ENCODE data around the gene ZFR2.
"Not testable (repeated sequence)": the region's sequence is repeated elsewhere in the genome, so short reads cannot be mapped to it uniquely, and the experiment has no call there.

ZFR2 gene
- total RNA-seq: 0.79 to 0.87 reads per million in 2 donors

GRCh38 chr19:3868770-3869456, at the start of gene ZFR2:
Gene ZFR2, minus strand, starts transcription at chr19:3869038. Its CDS starts 21 bp downstream, at chr19:3869017.
- no peak for DNase-seq

DNA sequence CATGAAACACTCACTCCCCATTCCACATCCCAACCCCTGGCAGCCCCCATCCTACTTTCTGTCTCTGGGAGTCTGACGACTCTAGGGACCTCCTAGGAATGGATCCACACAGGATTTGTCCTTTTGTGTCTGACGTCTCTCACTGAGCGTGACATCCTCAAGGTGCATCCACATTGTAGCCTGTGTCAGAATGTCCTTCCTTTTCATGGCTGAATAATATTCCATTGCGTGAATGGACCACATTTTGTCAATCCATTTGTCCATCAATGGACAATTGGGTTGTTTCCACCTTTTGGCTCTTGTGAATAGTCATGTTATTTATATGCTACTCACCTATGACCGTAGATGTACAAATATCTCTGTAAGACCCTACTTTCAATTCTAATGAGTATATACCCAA, 47.2 kb upstream of the ZFR2 start:
- DNase-seq: no peak

GRCh38 chr19:3914199-3914598, 45.4 kb upstream of the ZFR2 start:
- DNase-seq: no peak

- DNase-seq: no peak
Observed at GRCh38 chr19:3910105-3910504, 41.3 kb upstream of the ZFR2 start.

GRCh38 chr19:3908266-3909054, 39.6 kb upstream of the ZFR2 start:
- no peak for DNase-seq

GRCh38 chr19:3907626-3908265, 38.9 kb upstream of the ZFR2 start:
- no peak for DNase-seq

- DNase-seq: no peak
Observed at GRCh38 chr19:3904233-3904632, 35.4 kb upstream of the ZFR2 start.

GRCh38 chr19:3902317-3902973, 33.6 kb upstream of the ZFR2 start:
- DNase-seq: no peak

DNA sequence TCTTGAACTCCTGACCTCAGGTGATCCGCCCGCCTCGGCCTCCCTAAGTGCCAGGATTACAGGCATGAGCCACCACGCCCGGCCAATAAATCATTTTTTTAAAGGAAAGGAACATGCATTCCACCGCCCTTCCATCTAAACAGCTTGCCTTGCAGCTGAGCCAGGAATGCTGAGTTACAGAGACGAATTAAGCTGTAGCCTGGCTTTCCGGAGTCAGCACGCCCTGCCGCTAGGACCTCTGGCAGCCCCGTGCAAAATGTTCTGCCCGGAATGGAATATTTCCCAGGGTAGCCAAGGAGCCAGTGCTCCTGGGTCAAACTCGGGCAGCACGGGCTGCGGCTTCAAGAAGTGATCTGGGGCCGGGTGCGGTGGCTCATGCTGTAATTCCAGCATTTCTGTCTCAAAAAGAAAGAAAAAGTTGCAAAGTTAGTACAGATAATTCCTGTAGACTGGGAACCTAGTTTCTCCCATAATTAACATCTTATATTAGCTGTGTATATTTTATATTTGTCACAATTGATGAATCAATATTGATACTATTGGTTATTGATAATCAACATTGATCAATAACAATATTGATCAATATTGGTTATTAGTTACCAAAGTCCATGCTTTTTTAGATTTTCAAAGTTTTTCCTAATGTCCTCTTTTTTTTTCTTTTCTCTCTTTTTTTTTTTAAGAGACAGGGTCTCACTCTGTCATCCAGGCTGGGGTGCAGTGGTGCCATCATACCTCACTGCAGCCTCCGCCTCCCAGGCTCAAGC, 30.9 kb upstream of the ZFR2 start:
- no peak for DNase-seq

GRCh38 chr19:3898426-3898825, 29.6 kb upstream of the ZFR2 start:
- DNase-seq: no peak

DNA sequence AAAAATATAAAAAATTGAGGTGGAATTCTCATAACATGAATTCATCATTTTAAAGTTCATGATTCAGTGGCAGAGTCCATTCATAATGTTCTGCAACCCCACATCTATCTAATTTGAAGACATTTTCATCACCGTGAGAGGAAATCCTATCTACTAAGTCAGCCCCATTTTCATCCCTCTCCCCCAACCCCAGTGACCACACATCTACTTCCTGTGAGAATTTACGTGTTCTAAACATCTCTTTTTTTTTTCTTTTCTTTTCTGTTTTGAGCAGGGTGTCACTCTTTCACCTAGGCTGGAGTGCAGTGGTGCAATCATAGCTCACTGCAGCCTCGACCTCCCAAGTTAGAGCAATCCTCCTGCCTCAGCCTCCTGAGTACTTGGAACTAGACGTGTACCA, 29.1 kb upstream of the ZFR2 start:
- DNase-seq: no peak

GRCh38 chr19:3895788-3896187, 26.9 kb upstream of the ZFR2 start:
- no peak for DNase-seq

DNA sequence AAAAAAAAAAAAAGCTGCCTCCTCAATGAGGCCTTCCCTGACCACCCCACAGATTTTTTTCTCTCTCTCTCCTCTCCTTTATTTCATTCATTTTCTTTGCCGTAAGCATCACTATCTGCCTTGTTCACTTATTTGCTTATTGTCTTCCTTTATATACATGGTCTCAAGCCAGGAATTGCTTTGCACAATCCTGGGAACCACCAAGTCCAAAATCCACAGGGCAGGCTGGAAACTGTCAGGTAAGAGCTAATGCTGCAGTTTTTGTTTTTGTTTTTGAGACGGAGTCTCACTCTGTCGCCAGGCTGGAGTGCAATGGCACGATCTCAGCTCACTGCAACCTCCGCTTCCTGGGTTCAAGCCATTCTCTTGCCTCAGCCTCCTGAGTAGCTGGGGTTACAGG, 26.1 kb upstream of the ZFR2 start:
- not testable (repeated sequence) for DNase-seq

GRCh38 chr19:3893509-3894179, 24.8 kb upstream of the ZFR2 start:
- DNase-seq: no peak

DNA sequence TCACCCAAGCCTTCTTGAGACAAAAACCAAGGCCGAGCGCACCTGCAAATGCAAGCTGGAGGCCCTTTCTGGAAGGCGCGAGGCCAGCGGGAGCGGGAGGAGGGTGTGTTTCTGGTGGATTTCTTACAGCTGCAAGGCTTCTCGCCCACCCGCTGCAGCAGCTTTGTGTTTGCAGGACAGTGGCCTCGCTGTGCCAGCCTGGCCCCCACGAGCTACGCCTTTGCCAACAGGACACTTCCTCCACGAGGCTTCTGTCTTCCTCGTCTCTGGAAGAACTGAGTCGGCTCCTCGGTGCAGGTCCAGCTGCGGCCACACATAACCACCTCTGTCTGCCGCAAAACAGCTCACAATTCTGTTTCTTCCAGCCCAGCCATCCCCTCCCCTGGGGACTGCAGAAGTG, 21.8 kb upstream of the ZFR2 start:
- DNase-seq: no peak

DNA sequence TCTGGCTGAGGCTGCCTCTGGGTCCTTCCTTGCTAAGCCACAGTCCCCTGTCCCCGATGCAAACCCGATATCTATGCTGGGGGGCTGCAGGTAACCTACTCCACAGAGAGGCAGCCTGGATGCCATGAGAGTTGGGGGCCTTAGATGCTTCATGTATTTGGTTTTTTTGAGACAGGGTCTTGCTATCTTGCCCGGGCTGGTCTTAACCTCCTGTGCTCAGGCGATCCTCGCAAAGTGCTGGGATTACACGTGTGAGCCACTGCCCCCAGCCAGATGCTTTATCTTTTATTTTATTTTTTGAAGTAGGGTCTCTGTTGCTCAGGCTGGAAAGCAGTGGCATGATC, 13.2 kb upstream of the ZFR2 start:
- DNase-seq: no peak

DNA sequence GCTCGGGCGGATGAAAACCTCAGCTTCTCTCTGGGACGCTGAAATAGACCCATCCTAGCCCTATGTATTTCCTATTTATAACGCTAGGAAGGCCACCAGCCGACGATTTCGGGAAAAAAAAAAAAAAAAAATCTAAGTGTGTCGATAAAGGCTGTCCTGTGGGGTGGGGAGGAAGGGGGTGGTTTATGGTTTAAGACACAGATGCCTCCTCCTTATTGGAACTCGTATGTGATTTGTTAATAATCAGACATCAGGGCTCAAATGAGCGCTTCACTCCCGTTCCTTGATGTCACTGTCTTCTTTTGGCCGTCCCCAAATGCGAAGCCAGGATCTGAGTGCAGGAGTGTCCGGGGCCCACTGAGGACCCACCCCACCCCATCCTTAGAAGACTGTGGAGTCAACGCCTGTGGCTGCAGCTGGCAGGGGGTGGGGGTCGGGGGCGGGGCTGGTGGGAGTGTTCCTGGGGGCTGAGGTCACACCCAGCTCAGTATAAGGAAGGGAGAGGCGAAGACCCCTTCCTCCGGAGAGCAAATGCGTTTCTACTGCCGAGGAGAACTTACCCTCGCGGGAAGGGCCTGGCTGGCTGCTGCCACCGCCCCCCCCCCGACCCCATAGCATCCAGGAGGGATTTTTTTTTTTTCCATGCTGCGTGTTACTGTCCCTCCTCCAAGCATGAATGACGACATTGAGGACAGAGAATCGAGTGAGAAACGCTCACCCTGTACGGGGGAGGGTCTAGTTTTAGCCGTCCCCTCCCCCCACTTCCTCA, 12.6 kb upstream of the ZFR2 start:
- DNase-seq: no peak

DNA sequence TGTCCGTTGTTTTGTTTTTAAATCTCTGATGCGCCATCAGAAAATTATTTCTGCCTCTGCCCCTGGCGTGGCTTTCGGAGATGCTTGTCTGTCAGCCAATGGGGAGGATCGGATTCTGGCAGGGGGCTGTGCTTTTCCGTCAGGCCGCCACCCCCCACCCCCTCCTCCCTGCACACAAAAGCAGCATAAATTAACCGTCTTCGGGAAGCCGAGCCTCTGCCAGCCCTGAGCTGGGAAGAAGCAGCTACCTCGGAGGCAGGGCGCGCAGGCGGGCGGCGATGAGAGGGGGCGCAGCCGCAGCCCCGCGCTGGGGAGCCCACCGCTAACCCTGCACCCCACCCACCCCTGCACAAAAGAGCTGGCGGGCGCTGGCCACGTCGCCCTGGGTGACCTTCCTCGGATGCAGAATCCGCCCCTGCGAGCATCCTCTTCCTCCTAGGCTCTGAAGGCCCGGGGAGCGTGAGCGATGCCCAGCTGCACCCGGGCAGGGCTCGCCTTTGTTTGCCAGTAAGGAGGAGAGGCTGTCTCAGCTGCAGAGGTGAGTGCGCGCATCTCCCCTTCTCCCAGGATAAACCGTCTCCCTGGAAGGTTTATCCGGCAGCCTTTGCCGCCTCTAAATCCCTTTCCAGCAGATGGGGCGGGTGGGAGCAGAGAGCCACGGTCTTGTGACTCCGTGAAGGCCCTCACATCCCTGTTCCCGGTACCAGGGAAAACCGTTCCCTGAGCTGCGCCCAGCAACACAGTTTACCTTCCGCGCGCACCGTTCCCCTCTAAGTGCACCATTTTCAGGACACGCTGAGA, 11.8 kb upstream of the ZFR2 start, which contains the start of gene ATCAY:
Gene ATCAY (plus strand): TSS at position 215 of the 801 bp plus-strand sequence. CDS start 5,083 bp downstream, outside the sequence.
- no peak for DNase-seq

DNA sequence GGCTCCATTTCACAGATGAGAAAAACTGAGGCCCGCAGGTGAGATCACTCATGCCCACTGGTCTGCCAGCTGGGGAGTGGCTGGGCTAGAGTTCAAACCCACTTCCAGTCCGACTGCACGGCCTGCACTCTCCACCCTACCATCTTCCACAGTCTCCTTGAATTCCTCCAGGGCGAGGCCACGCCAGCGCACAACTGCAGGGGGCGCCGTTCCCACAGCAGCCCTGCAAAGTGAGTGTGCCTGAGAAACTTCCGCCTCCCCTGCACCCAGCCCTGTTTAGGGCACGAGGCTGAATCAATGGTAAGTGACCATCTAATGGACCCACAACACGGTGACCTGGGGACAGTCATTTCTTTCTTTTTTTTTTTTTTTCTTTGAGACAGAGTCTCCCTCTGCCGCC, 10.8 kb upstream of the ZFR2 start:
- DNase-seq: no peak

DNA sequence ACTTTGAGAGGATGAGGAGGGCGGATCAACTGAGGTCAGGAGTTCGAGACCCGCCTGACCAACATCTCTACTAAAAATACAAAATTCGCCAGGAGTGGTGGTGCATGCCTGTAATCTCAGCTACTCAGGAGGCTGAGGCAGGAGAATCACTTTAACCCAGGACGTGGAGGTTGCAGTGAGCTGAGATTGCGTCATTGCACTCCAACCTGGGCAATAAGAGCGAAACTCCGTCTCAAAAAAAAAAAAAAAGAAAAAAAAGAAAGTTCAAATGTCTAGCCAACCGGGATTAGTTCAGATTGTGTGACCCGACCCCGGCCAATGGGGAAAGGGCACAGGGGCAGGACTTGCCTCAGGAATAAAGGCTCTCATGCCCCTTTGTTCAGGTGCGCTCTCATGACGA, 5.9 kb upstream of the ZFR2 start:
- DNase-seq: not testable (repeated sequence)

All from activated gamma-delta T cell (primary cell).